ENCODE data around the gene LRGUK. TPM values are rescaled to one million over a fixed set of nuclear protein-coding genes. Genes with fewer than 3 reads are reported as not detected.

The LRGUK gene
- total and polyA plus RNA-seq, 2 of the 8 experiments (the other 6 are each of a cell fraction or from before 2014, with no cell fraction given), result 1.5 to 3.6 TPM

- TF ChIP-seq ATF3 (IDR thresholded peaks at IDR 0.05; ENCODE audit: insufficient read depth, low read depth, low read length), result no peak
These were observed 119.6 kb downstream of the LRGUK start (continued) for GRCh38 chr7:134246761-134247160.
